ENCODE results near the gene HMGA1.

HMGA1 gene

DNA sequence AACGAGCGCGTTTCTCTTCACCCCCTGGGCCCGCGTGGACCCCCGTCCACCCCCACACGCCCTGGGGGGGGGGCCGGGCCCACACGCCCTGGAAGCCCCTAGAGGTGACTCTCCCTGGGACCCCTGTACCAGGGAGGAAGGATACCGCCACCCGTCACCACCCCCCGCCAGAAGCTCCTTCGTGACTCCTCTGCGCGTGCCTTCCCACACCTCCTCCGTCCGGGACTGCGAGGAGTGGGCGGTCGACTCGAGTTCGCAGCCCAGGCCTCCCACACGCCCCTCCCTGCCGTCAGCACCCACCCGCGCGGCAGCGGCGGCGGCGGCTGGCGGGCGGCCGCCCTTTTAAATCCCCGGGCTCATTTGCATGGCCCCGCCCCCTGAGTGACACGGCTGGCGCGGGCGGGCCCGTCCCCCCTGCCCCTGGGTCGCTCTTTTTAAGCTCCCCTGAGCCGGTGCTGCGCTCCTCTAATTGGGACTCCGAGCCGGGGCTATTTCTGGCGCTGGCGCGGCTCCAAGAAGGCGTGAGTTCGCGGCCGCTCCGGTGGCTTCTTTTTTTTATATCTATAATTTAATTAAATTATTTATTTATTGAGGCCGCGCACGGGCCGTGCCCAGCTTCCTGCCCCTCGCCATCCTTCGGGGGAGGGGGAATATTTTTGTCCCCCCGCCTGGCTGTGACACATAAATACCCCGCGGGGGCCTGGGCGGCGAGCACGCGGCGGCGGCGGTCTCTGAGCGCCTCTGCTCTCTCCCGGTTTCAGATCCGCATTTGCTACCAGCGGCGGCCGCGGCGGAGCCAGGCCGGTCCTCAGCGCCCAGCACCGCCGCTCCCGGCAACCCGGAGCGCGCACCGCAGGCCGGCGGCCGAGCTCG, at the start of gene HMGA1:
TSS of gene HMGA1 (plus strand) at position 431 of the 873 bp plus-strand sequence. CDS start 3,908 bp downstream, outside the sequence.
- DNase-seq (ENCODE audit: low spot score): peak; percentile 96

DNA sequence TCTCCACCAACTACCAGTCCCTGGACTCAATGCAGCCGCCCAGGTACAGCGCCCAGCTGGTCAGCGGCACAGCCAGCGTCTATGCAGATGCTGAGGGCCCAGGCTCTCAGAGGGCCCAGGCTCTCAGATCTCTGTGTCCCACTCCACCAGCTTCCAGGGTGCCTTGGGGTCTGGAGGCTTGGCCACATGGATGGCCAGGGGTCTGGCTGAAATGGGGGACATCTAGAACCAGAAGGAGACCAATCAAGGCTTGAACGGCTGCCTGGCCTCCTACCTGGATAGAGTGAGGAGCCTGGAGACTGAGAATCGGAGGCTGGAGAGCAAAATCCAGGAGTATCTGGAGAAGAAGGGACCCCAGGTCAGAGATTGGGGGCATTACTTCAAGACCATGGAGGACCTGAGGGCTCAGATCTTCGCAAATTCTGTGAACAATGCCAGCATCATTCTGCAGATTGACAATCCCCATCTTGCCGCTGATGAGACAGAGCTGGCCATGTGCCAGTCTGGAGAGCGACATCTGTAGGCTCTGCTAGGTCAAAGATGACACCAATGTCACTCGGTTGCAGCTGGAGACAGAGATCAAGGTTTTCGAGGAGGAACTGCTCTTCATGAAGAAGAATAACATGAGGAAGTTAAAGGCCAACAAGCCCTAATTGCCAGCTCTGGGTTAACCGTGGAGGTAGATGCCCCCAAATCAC, 46.7 kb upstream of the HMGA1 start:
- DNase-seq (ENCODE audit: low spot score): peak; percentile 95

DNA sequence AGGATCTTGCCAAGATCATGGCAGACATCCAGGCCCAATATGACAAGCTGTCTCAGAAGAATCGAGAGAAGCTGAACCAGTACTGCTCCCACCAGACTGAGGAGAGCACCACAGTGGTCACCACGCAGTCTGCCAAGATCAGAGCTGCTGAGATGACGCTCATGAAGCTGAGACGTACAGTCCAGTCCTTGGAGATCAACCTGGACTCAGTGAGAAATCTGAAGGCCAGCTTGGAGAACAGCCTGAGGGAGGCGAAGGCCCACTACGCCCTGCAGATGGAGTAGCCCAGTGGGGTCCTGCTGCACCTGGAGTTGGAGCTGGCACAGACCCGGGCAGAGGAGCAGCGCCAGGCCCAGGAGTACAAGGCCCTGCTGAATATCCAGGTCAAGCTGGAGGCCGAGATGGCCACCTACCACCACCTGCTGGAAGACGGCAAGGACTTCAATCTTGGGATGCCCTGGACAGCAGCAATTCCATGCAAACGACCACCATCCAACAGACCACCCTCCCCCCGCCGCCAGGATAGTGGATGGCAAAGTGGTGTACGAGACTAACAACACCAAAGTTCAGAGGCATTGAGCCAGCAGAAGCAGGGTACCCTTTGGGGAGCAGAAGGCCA, 46.1 kb upstream of the HMGA1 start:
- DNase-seq (ENCODE audit: low spot score): no peak

- DNase-seq (ENCODE audit: low spot score): no peak
These were observed 41.9 kb upstream of the HMGA1 start for GRCh38 chr6:34194772-34195171.

DNA sequence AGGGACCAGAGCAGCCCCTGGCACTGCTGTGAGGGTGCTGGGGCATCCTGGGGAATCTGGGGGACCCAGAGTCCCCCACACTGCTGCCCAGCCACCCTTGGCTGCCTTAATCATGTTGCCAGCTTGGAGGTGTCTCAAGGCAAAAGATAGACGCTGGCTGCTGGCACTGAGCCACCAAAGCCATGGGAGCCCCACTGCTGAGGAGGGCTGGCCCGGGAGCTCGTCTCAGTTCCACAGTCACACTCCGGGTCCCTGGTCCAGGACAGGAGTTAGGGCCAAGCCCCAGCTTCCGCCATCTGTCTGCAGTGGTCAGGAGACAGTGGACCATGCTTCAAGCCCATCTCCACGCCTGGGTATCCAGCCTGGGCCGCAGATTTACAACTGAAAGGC, 41.0 kb upstream of the HMGA1 start:
- DNase-seq (ENCODE audit: low spot score): no peak

- peak; percentile 67 for DNase-seq (ENCODE audit: low spot score)
These were observed 40.4 kb upstream of the HMGA1 start for GRCh38 chr6:34196116-34196832.

DNA sequence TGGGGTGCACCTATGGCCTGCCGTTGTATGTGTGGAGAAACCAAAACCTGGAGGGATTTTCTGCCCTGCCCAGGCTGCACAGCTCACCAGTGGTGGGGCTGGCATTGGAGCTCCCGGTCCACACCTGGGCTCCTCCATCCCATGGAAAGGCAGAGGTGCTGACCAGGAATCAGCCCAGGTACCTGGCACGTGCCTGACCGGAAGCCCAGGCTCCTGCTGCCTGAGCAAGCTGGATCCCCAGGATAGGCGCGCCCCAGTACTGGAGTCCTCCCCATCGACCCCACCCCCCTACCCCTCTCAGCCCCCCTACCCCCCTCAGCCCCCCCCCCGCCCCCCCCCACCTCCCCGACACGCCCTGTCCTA, 39.9 kb upstream of the HMGA1 start:
- no peak for DNase-seq (ENCODE audit: low spot score)

- no peak for DNase-seq (ENCODE audit: low spot score)
These were observed 36.2 kb upstream of the HMGA1 start for GRCh38 chr6:34200340-34200971.

- no peak for DNase-seq (ENCODE audit: low spot score)
These were observed 35.1 kb upstream of the HMGA1 start for GRCh38 chr6:34201455-34202107.

- no peak for DNase-seq (ENCODE audit: low spot score)
These were observed 34.1 kb upstream of the HMGA1 start for GRCh38 chr6:34202329-34203201.

DNA sequence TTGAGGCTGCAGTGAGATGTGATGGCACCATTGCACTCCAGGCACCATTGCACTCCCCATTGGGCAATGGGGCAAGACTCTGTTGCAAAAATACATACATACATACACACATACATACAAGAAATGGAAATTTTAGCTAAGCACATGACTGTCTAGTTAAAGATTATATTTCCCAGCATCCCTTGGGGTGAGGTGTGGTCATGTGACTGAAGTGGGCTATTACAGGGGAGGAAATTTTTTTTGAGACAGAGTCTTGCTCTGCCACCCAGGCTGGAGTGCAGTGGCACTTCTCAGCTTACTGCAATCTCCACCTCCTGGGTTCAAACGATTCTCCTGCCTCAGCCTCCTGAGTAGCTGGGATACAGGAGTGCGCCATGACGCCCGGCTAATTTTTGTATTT, 32.0 kb upstream of the HMGA1 start:
- DNase-seq (ENCODE audit: low spot score): no peak

GRCh38 chr6:34205466-34205865, 31.2 kb upstream of the HMGA1 start:
- DNase-seq (ENCODE audit: low spot score): no peak

DNA sequence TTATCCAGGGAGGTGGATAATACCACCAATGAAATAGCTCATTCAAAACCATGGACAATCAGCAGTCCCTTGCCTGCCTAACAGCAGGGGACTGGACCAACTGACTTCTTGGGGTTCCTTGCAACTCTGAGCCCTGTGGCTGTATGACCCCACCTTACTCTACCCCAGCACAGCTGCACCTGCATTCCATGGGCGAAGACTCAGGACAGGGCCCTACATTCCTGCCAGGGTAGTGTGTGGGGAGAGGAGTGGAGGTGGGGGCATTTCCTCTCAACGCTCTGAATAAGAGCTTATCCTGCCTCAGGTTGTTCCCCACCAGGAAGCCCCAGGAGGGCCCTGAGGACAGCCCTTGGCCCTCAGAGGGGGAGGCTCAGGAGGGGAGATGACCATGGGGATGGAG, 30.8 kb upstream of the HMGA1 start:
- no peak for DNase-seq (ENCODE audit: low spot score)

DNA sequence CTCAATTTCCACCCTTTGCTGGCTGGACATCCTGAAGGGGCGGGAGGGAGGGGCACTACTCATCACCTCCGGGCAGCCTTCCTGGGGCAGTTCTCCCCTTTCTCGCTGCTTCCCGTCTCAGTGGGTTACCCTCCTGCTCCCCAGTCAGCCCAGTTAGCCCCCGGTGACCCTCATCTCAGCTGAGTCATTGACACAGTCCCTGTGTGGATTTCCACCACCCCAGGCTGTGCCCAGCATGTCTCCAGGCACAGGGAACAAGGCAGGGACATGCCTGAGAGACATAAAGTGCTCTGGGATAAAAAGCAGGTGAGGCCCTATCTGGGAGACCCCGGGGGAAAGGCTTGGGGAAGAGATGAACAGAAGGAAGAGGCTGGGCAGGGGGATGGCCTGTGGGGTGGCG, 29.9 kb upstream of the HMGA1 start:
- no peak for DNase-seq (ENCODE audit: low spot score)

DNA sequence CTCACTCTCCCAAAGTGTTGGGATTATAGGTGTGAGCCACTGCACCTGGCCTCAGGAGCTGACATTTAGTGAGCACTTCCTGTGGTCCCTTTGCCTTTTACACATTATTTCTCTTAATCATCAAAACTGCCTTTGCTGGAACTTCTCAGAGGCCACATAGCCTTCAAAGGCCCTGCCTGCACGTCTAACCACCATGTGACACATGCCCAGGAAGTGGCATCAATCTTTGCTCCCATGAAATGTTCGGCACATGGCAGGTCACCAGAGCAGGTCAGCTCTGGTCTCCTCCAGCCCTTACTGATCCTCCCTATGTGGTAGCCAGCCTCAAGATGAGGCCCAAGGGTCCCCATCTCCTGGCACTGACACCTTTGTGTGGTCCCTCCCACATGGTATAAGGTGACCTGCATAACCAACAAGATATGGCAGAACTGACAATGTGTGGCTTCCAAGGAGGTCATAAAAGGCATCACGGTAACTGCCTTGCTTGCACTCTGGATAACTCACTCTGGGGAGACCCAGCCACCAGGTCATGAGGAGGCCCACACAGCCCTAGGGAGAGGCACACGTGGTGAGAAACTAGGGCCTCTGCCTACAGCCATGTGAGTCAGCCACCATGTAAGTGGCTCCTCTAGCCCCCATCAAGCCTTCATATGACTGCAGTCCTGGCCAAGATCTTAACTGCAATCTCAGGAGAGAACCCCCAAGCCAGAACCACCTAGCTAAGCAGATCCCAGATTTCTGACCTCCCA, 28.8 kb upstream of the HMGA1 start:
- no peak for DNase-seq (ENCODE audit: low spot score)

DNA sequence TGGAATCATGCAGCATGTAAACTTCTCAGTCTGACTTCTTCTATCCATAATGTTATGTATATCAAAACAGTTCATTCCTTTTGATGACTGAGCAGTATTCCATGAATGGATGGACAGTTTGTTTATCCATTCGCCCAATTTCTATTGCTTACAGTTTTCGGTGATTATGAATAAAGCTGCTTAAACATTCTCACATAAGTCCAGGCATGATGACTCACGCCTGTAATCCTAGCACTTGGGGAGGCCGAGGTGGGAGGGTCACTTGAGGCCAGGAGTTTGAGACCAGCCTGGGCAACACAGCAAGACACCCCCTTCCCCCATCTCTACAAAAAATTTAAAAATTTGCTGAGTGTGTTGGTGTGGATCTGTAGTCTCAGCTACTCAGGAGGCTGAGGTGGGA, 22.9 kb upstream of the HMGA1 start:
- DNase-seq (ENCODE audit: low spot score): no peak

GRCh38 chr6:34218691-34219090, 18.0 kb upstream of the HMGA1 start:
- peak; percentile 4 for DNase-seq (ENCODE audit: low spot score)

- peak; percentile 22 for DNase-seq (ENCODE audit: low spot score)
These were observed 13.2 kb upstream of the HMGA1 start for GRCh38 chr6:34223381-34223955.

Data from NAMALWA (cell line).